ENCODE measurements around the gene SAP130.

Gene SAP130

DNA sequence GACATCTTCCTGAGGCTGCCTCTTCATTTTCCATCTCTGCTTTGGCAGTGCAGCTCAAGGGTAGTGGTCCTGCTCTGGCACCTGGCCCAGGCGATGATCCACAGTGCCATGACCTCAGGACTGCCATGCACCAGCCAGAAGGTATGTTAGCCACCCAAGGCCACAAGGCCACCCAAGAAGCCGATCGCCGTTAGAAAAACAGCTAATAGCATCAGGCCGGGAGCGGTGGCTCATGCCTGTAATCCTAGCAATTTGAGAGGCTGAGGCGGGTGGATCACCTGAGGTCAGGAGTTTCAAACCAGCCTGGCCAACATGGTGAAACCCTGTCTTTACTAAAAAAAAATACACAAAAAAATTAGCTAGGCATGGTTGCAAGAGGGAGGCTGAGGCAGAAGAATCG, 34.7 kb upstream of the SAP130 start:
- no peaks in the 10 kb centered on the region for H3K36me3 ChIP-seq
- H3K4me1 ChIP-seq (ENCODE audit: control insufficient read depth in 1 of 2, insufficient read depth in 1 of 2, low read depth in 1 of 2, low read length in 1 of 2) = no peaks in the 10 kb centered on the region
- TF ChIP-seq, protein P1, sequence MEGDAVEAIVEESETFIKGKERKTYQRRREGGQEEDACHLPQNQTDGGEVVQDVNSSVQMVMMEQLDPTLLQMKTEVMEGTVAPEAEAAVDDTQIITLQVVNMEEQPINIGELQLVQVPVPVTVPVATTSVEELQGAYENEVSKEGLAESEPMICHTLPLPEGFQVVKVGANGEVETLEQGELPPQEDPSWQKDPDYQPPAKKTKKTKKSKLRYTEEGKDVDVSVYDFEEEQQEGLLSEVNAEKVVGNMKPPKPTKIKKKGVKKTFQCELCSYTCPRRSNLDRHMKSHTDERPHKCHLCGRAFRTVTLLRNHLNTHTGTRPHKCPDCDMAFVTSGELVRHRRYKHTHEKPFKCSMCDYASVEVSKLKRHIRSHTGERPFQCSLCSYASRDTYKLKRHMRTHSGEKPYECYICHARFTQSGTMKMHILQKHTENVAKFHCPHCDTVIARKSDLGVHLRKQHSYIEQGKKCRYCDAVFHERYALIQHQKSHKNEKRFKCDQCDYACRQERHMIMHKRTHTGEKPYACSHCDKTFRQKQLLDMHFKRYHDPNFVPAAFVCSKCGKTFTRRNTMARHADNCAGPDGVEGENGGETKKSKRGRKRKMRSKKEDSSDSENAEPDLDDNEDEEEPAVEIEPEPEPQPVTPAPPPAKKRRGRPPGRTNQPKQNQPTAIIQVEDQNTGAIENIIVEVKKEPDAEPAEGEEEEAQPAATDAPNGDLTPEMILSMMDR (IDR thresholded peaks at IDR 0.05) = no peak
- no peaks in the 10 kb centered on the region for H3K9me3 ChIP-seq
- H3K4me3 ChIP-seq (ENCODE audit: low read depth in 1 of 2, low read length in 1 of 2) = no peak overlapping the region
- no peaks in the 10 kb centered on the region for H3K27me3 ChIP-seq
- no peak overlapping the region for H3K27ac ChIP-seq

DNA sequence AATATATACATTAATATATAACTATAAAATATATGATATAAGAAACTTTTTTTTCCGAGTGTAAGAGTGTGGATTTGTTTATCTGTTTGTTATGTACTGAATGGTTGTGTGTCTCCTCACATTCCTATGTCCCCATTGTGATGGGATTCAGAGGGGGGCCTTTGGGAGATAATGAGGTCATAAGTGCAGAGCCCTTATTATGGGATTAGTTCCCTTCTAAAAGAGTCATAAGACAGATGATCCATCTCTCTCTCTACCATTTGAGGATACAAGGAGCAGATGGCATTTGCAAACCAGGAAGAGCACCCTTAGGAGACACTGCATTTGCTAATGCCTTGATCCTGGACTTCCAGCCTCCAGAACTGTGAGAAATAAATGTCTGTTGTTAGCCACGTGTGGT, 30.3 kb upstream of the SAP130 start:
- no peak overlapping the region for H3K27ac ChIP-seq
- H3K36me3 ChIP-seq = no peaks in the 10 kb centered on the region
- no peaks in the 10 kb centered on the region for H3K4me1 ChIP-seq (ENCODE audit: control insufficient read depth in 1 of 2, insufficient read depth in 1 of 2, low read depth in 1 of 2, low read length in 1 of 2)

DNA sequence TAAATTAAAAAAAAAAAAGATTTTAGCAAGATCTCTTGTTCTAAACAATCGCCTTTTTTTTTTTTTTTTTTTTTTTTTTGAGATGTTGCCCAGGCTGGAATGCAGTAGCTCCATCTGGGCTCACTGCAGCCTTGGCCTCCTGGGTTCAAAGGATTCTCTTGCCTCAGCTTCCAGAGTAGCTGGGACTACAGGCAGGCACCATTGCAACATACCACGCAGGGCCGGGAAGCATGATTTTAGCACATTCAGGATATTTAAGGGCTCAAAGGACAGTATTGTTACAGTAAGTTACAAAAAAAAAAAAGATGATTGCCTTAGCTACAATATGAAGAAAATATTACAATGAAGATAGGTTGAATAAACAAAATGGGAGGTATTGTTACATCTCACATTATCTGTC, 29.5 kb upstream of the SAP130 start:
- TF ChIP-seq, protein P1 (IDR thresholded peaks at IDR 0.05) = no peak
- H3K4me1 ChIP-seq (ENCODE audit: control insufficient read depth in 1 of 2, insufficient read depth in 1 of 2, low read depth in 1 of 2, low read length in 1 of 2) = no peaks in the 10 kb centered on the region

More for the DNA sequence above, 30.3 kb upstream of the SAP130 start:
- no peak overlapping the region for H3K4me3 ChIP-seq (ENCODE audit: low read depth in 1 of 2, low read length in 1 of 2)
- peaks cover 3% of the 10 kb centered on the region for H3K27me3 ChIP-seq
- no peaks in the 10 kb centered on the region for H3K9me3 ChIP-seq
- TF ChIP-seq, protein P1 (IDR thresholded peaks at IDR 0.05) = no peak

DNA sequence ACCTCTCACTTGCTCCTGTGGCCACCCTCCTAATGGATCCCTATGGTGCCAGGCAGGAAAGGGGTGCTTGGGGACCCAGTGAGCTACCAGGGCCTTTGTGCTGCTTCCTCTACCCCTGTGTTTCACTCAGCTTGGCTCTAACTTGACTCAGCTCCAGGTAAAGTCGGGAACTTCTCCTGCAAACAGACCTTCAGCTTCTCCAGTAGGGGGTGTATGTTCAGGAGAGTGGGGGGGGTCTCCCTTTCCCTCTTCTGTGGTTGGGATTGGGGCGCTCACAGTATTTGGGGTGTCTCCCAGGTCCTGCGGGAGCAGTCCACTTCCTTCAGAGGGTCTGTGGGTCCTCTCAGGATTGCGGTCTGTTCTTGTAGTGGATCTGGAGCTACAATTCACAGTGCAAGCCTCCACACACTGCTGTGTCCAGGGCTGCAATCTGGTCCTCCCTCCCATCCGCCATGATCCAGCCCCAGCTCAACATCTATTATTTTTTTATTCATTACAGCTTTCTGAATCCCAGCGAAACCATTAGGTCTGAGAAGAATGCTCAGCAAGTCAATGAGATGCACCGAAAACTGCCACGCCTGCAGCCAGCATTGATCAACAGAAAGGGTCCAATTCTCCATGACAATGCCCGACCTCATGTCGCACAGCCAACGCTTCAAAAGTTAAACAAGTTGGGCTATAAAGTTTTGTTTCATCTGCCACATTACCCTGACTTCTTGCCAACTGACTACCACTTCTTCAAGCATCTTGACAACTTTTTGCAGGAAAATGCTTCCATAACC, 26.4 kb upstream of the SAP130 start:
- TF ChIP-seq, protein P1 (IDR thresholded peaks at IDR 0.05) = no peak

More for the DNA sequence above, 29.5 kb upstream of the SAP130 start:
- no peak overlapping the region for H3K4me3 ChIP-seq (ENCODE audit: low read depth in 1 of 2, low read length in 1 of 2)
- no peak overlapping the region for H3K27ac ChIP-seq
- H3K9me3 ChIP-seq = no peaks in the 10 kb centered on the region
- peaks cover 9% of the 10 kb centered on the region for H3K27me3 ChIP-seq
- no peaks in the 10 kb centered on the region for H3K36me3 ChIP-seq

DNA sequence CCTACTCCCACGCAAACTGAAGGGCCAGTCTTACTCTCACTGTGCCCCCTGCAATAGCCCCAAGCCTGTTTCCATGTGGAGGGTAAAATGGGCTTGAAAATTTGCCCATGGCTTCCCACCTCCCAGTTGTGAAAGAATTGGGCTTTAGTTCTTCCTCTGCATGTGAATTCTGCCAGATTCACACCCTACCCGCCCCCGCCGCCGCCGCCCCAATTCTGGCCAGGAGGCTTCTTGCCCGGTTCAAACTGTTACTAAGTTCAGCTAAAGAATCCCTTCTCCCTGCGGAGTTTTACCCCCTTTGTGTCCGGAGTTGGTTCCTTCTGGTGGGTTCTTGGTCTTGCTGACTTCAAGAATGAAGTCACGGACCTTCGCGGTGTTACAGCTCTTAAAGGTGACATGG, 25.5 kb upstream of the SAP130 start:
- H3K4me1 ChIP-seq (ENCODE audit: control insufficient read depth in 1 of 2, insufficient read depth in 1 of 2, low read depth in 1 of 2, low read length in 1 of 2) = no peaks in the 10 kb centered on the region
- TF ChIP-seq, protein P1 (IDR thresholded peaks at IDR 0.05) = no peak
- H3K27ac ChIP-seq = no peak overlapping the region
- peaks cover 12% of the 10 kb centered on the region for H3K27me3 ChIP-seq
- H3K9me3 ChIP-seq = no peaks in the 10 kb centered on the region
- H3K36me3 ChIP-seq = no peaks in the 10 kb centered on the region
- H3K4me3 ChIP-seq (ENCODE audit: low read depth in 1 of 2, low read length in 1 of 2) = no peak overlapping the region

More for the DNA sequence above, 26.4 kb upstream of the SAP130 start:
- H3K4me3 ChIP-seq (ENCODE audit: low read depth in 1 of 2, low read length in 1 of 2) = no peak overlapping the region
- no peaks in the 10 kb centered on the region for H3K4me1 ChIP-seq (ENCODE audit: control insufficient read depth in 1 of 2, insufficient read depth in 1 of 2, low read depth in 1 of 2, low read length in 1 of 2)
- H3K27me3 ChIP-seq = peaks cover 12% of the 10 kb centered on the region
- no peak overlapping the region for H3K27ac ChIP-seq
- no peaks in the 10 kb centered on the region for H3K9me3 ChIP-seq
- no peaks in the 10 kb centered on the region for H3K36me3 ChIP-seq

All from neutrophil (primary cell).